CD4-positive, alpha-beta T cell treated with Interleukin-6 at 100 ng/mL for 8 hours (primary cell): ENCODE measurements around the gene SSH2.
"Not testable (repeated sequence)": the region's sequence is repeated elsewhere in the genome, so short reads cannot be mapped to it uniquely, and the experiment has no call there.

Experiments used
- DNase-seq: peaks from one replicate; pipeline ENCODE4 v3.0.0-alpha.2; 2020; ENCODE audit warnings: mixed read lengths, low spot score

Gene SSH2

DNA sequence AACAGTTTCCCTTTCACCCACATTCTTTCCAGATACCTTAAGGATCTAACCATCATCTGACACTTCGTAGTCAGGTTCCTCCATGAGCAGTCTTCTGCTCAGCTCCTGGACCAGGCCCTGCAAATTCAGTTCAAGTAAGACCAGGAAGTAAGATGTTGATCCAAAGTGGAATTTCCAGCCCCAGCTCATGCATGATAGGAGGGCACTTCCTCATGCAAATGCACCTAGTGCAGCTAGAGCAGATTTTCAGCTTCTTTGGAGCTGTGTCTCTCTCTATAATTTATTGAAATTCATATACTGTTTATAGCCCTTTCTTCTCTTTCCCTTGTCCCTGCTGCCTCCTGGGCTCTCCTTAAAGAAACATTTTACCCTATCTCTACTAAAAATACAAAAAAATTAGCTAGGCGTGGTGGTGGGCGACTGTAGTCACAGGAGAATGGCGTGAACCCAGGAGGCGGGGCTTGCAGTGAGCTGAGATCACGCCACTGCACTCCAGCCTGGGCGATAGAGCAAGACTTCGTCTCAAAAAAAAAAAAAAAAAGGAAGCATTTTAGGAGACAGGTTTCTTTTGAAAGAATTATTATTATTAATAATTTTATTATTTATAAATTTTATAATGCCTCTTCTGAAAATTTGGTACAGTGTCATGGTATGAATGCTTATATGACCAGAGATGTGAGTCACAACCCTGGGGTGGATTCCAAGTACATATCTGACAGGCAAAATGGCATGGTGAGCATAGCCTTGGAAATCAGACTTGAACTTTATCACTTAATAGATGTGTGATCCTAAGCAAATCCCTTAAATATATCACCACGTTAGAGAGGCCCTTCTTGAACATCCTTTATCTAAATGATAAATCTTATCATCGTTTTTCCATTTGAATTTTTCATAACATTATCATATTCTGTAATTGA is 94.3 kb downstream of the SSH2 start:
- DNase-seq, result no peak

GRCh38 chr17:29833801-29834200 is 96.2 kb downstream of the SSH2 start:
- no peak for DNase-seq

DNA sequence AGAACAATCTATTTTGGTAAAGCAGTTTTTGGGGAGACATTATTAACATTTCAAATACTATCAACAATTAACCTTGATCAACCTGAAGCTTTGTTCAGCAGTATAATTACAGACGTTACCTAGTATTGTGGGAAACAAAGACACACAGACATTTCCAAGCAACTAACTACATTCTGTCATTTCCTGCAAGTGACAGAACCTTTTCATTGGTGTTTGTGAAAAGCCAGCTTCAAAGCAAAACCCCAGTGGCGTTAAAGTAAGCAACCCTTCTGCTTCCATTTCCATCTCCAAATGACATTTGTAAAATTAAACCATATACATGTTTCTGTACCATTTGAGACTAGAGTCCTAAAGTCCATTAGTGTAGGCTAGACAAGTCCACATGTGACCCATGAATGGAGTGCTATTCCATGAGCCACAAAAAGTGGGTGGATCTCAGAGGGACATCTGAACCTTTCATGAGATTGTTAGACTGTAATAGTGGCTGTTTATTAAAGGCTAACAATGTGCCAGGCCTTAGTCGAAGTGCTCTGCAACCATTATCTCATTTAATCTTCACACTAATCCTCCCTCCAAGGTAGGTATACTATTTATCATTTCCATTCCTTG is 101.2 kb downstream of the SSH2 start:
- DNase-seq, result peak; percentile 2

- no peak for DNase-seq
Measured at GRCh38 chr17:29827179-29827578, 102.8 kb downstream of the SSH2 start.

DNA sequence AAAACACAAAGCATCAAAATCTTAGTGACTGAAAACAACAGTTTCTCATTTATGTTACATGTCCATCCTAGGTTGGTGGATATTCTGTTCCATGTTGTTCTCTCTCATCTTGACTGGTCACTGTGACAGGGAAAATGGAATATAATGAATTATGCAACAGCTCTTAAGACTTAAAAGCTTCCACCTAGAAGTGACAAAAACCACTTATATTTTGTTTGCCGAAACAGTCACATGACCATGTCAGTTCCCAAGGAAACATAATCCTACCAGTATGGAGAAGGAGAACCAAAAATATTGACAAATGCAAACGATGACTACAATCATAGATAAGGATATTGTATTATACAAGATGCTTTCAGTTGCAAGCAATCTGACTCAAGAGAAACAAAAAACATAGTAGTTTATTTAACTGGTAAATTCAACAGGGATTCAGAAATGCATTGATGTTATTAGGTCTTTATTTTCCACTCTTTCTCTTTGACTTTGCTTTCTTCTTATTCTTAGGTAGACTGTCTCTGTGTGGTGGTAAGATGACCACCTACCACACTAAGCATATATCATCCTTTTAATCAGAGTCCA is 103.8 kb downstream of the SSH2 start:
- no peak for DNase-seq

- no peak for DNase-seq
Measured at GRCh38 chr17:29825604-29826003, 104.4 kb downstream of the SSH2 start.

GRCh38 chr17:29821897-29822296 is 108.1 kb downstream of the SSH2 start:
- no peak for DNase-seq

DNA sequence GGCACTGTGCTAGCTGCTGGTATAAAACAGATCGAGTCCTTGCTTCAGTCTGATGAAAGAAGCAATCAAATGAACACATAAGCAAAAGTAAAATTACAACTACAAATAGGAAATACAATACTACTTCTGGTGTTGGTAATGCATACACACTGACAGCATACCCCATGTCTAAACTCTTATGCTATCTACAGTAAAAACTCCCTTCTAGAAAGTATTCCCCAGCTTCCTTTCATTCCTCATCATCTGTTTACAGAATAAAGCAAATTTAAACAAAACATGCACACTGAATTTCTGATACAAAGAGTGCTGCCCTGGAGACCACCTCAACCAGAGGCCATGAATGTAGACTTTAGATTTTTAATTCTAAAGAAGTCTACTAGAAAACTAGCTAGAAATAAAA is 109.6 kb downstream of the SSH2 start:
- no peak for DNase-seq

- DNase-seq, result peak; percentile 67
Measured at GRCh38 chr17:29807520-29808361, 122.3 kb downstream of the SSH2 start.

- DNase-seq, result no peak
Measured at GRCh38 chr17:29802246-29802645, 127.8 kb downstream of the SSH2 start.

- no peak for DNase-seq
Measured at GRCh38 chr17:29800457-29800856, 129.6 kb downstream of the SSH2 start.

- no peak for DNase-seq
Measured at GRCh38 chr17:29796652-29797051, 133.4 kb downstream of the SSH2 start.

DNA sequence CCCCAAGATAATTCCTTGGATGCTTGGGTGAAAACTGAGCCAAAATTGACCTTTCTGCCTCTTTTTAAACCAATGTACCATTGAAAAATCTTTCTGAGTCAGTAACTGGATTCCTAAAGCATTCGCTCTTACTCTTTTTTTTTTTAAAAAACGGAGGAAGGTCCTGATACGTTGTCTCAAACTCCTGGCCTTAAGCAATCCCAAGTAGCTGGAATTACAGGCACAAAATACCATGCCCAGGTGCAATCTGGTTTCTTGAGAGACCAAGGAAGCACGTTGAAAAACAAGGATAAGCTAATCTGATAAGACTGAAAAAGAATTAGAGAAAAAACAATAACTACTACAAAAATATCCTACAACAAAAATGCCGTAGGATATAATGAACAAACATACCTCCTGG is 136.5 kb downstream of the SSH2 start:
- no peak for DNase-seq

DNA sequence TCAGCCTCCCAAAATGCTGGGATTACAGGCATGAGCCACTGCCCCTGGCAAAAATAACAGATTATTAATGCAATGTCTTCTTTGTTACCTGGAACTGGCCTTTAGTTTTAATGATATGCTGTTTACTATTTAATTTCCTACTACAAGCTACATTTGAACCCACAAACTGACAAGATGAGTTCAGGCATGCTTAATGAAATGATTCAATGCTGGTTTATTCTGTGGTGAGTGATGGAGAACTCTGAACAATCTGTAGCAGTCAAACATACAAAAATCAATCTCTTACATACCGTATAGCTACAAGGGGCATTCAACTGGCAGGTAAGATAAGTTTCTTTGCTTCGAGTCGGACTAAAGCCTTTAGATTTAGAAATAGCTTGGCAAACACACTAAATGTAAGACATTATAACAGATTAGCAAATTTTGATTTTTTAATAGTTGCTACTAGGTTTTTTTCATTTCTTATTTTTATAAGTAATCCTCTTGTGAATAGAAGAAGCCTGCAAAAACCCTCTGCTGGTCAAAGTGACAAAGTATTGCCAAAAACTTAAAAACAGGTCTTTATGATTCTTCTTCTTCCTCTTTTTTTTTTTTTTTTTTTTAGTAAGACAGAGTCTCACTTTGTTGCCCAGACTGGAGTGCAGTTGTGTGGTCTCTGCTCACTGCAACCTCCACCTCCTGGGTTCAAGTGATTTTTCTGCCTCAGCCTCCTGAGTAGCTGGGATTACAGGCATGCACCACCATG is 138.5 kb downstream of the SSH2 start:
- DNase-seq, result no peak

- DNase-seq, result no peak
Measured at GRCh38 chr17:29789196-29790170, 140.5 kb downstream of the SSH2 start.

DNA sequence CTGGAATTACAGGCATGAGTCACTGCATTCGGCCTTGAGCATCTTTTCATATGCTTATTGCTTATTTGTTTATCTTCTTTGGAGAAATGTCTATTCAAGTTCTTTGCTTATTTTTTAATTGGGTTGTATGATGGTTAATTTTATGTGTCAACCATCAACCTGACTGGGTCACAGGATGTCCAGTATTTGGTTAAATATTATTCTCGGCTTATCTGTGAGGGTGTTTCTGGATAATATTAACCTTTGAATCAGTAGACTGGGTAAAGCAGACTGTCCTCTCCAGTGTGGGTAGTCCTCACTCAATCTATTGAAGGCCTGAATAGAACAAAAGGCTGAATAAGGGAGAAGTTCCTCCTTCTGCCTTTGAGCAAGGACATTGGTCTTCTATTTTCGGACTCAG is 142.0 kb downstream of the SSH2 start:
- no peak for DNase-seq

GRCh38 chr17:29782917-29783316 is 147.1 kb downstream of the SSH2 start:
- no peak for DNase-seq

DNA sequence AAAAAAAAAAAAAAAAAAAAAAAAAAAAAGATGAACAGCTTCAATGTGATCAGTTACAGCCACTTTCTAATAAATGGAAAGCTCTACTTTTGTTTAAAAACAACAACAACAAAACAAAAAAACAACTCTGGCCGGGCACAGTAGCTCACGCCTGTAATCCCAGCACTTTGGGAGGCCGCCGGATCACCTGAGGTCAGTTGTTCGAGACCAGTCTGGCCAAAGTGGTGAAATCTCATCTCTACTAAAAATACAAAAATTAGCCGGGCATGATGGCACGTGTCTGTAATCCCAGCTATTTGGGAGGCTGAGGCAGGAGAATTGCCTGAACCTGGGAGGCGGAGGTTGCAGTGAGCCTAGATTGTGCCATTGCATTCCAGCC is 150.2 kb downstream of the SSH2 start:
- DNase-seq, result not testable (repeated sequence)

GRCh38 chr17:29778956-29779811 is 150.8 kb downstream of the SSH2 start:
- DNase-seq, result peak; percentile 76
